ENCODE measurements around the gene MPHOSPH8.
"Not testable (repeated sequence)": the region's sequence is repeated elsewhere in the genome, so short reads cannot be mapped to it uniquely, and the experiment has no call there.

Gene MPHOSPH8

GRCh38 chr13:19695829-19696228 lies 62.4 kb downstream of the MPHOSPH8 start:
- Mint-ChIP-seq H3K36me3 (ENCODE audit: low read depth) (peaks cover 24% of the 10 kb centered on the region), H3K4me1 (peaks cover 4% of the 10 kb centered on the region), H3K27me3 (ENCODE audit: low read depth) (no peaks in the 10 kb centered on the region), H3K9me3 (no peaks in the 10 kb centered on the region), H3K4me3 (no peak overlapping the region), H3K27ac (no peak overlapping the region)
- no peak for TF ChIP-seq CTCF (IDR thresholded peaks at IDR 0.05; ENCODE audit: unreplicated experiment in 3 of 3)

GRCh38 chr13:19700963-19701362 lies 67.5 kb downstream of the MPHOSPH8 start:
- not testable (repeated sequence) for H3K27me3 Mint-ChIP-seq (ENCODE audit: low read depth); H3K9me3 Mint-ChIP-seq; H3K36me3 Mint-ChIP-seq (ENCODE audit: low read depth); H3K4me3 Mint-ChIP-seq; H3K27ac Mint-ChIP-seq; H3K4me1 Mint-ChIP-seq

- not testable (repeated sequence) for H3K4me1 Mint-ChIP-seq; H3K4me3 Mint-ChIP-seq; H3K27me3 Mint-ChIP-seq (ENCODE audit: low read depth); H3K9me3 Mint-ChIP-seq; H3K27ac Mint-ChIP-seq
- H3K36me3 Mint-ChIP-seq (ENCODE audit: low read depth), result peaks cover 14% of the 10 kb centered on the region
Measured at GRCh38 chr13:19701619-19702018, 68.2 kb downstream of the MPHOSPH8 start.

GRCh38 chr13:19704256-19704655 lies 70.8 kb downstream of the MPHOSPH8 start:
- not testable (repeated sequence) for H3K27me3 Mint-ChIP-seq (ENCODE audit: low read depth); H3K9me3 Mint-ChIP-seq; H3K27ac Mint-ChIP-seq; H3K4me1 Mint-ChIP-seq; H3K4me3 Mint-ChIP-seq
- H3K36me3 Mint-ChIP-seq (ENCODE audit: low read depth), result peaks cover 18% of the 10 kb centered on the region

- not testable (repeated sequence) for H3K27ac Mint-ChIP-seq, H3K9me3 Mint-ChIP-seq
Measured at GRCh38 chr13:19709039-19709438, 75.6 kb downstream of the MPHOSPH8 start.

GRCh38 chr13:19709782-19710181 lies 76.3 kb downstream of the MPHOSPH8 start:
- H3K27me3 Mint-ChIP-seq (ENCODE audit: low read depth); H3K9me3 Mint-ChIP-seq; H3K4me3 Mint-ChIP-seq; H3K4me1 Mint-ChIP-seq; H3K27ac Mint-ChIP-seq: not testable (repeated sequence)
- H3K36me3 Mint-ChIP-seq (ENCODE audit: low read depth), result peaks cover 17% of the 10 kb centered on the region

More at GRCh38 chr13:19709039-19709438, 75.6 kb downstream of the MPHOSPH8 start:
- peaks cover 11% of the 10 kb centered on the region for H3K36me3 Mint-ChIP-seq (ENCODE audit: low read depth)
- not testable (repeated sequence) for H3K4me3 Mint-ChIP-seq; H3K4me1 Mint-ChIP-seq; H3K27me3 Mint-ChIP-seq (ENCODE audit: low read depth)

- Mint-ChIP-seq H3K27ac (no peak overlapping the region), H3K4me1 (no peaks in the 10 kb centered on the region), H3K4me3 (no peak overlapping the region), H3K36me3 (ENCODE audit: low read depth) (peaks cover 26% of the 10 kb centered on the region), H3K9me3 (no peaks in the 10 kb centered on the region), H3K27me3 (ENCODE audit: low read depth) (no peaks in the 10 kb centered on the region)
- no peak for TF ChIP-seq CTCF (IDR thresholded peaks at IDR 0.05; ENCODE audit: unreplicated experiment in 3 of 3)
Measured at GRCh38 chr13:19713186-19713965, 79.9 kb downstream of the MPHOSPH8 start.

GRCh38 chr13:19720039-19720438 lies 86.6 kb downstream of the MPHOSPH8 start:
- Mint-ChIP-seq H3K9me3 (no peaks in the 10 kb centered on the region), H3K36me3 (ENCODE audit: low read depth) (peaks cover 42% of the 10 kb centered on the region), H3K27ac (no peak overlapping the region), H3K4me3 (no peak overlapping the region), H3K27me3 (ENCODE audit: low read depth) (no peaks in the 10 kb centered on the region), H3K4me1 (no peaks in the 10 kb centered on the region)
- TF ChIP-seq CTCF (IDR thresholded peaks at IDR 0.05; ENCODE audit: unreplicated experiment in 3 of 3), result no peak

All from nephron (organoid).